Loucy (cell line): ENCODE measurements around the gene MAP7.
"Not testable (repeated sequence)": the region's sequence is repeated elsewhere in the genome, so short reads cannot be mapped to it uniquely, and the experiment has no call there.

Source experiments
- H2AFZ ChIP-seq: fragments of 200-600 bp; sonication (generic); 2 replicates; pipeline ENCODE4 v1.6.0; 2016; ENCODE audit warnings: antibody characterized with exemption, mild to moderate bottlenecking, low read length, moderate library complexity
- H3F3A ChIP-seq: fragments of 200-600 bp; 2 replicates; pipeline ENCODE4 v1.6.0; 2016; ENCODE audit warnings: antibody characterized with exemption, low read depth, mild to moderate bottlenecking
- H3K27me3 ChIP-seq: fragments of 200-600 bp; sonication (generic); 2 replicates; pipeline ENCODE4 v1.6.1; 2014; ENCODE audit warnings: low read length, mild to moderate bottlenecking; ENCODE audit not compliant: insufficient read depth, poor library complexity, severe bottlenecking
- H3K36me3 ChIP-seq: fragments of 200-600 bp; sonication (generic); 2 replicates; pipeline ENCODE4 v1.6.1; 2016; ENCODE audit warnings: low read length; ENCODE audit not compliant: insufficient read depth
- H3K4me1 ChIP-seq: fragments of 200-600 bp; sonication (generic); 2 replicates; pipeline ENCODE4 v1.5.1; 2014; ENCODE audit warnings: low read length, mild to moderate bottlenecking; ENCODE audit not compliant: insufficient read depth, poor library complexity, severe bottlenecking
- H3K4me2 ChIP-seq: fragments of 200-600 bp; sonication (generic); 2 replicates; pipeline ENCODE4 v1.6.0; 2014; ENCODE audit warnings: antibody characterized with exemption, low read length, low read depth, mild to moderate bottlenecking; ENCODE audit not compliant: poor library complexity, severe bottlenecking
- H3K4me3 ChIP-seq: fragments of 200-600 bp; sonication (generic); 2 replicates; pipeline ENCODE4 v1.5.1; 2014; ENCODE audit warnings: low read length, mild to moderate bottlenecking, mixed read lengths; ENCODE audit not compliant: poor library complexity, severe bottlenecking
- H3K79me2 ChIP-seq: fragments of 200-600 bp; sonication (generic); 2 replicates; pipeline ENCODE4 v1.6.1; 2014; ENCODE audit warnings: low read length; ENCODE audit not compliant: insufficient read depth
- H3K9ac ChIP-seq: fragments of 200-600 bp; sonication (generic); 2 replicates; pipeline ENCODE4 v1.6.0; 2014; ENCODE audit warnings: mild to moderate bottlenecking, low read depth, low read length, moderate library complexity; ENCODE audit not compliant: poor library complexity, severe bottlenecking
- H3K9me2 ChIP-seq: fragments of 200-600 bp; sonication (generic); replicated peaks from 2 replicates; pipeline ENCODE4 v1.6.1; 2016; ENCODE audit warnings: low read depth, low read length, mixed read lengths
- H3K9me3 ChIP-seq: fragments of 200-600 bp; sonication (generic); 2 replicates; pipeline ENCODE4 v1.6.1; 2014; ENCODE audit warnings: mild to moderate bottlenecking, antibody characterized with exemption, low read length, low read depth; ENCODE audit not compliant: insufficient read depth
- H4K20me1 ChIP-seq: fragments of 200-600 bp; sonication (generic); 2 replicates; pipeline ENCODE4 v1.6.0; 2014; ENCODE audit warnings: antibody characterized with exemption, low read length, mild to moderate bottlenecking; ENCODE audit not compliant: insufficient read depth, poor library complexity, severe bottlenecking
- EZH2phosphoT487 ChIP-seq: fragments of 200-600 bp; IDR thresholded peaks from 2 replicates; pipeline ENCODE4 v1.6.1; 2018; ENCODE audit warnings: antibody characterized with exemption, mild to moderate bottlenecking, moderate library complexity, borderline replicate concordance
- TF ChIP-seq, protein P1 (sequence below): fragments of 200-600 bp; sonication (generic); conservative IDR thresholded peaks from 2 replicates; pipeline ENCODE4 v1.5.1; 2014; ENCODE audit warnings: mild to moderate bottlenecking, antibody characterized with exemption, low read length

Gene MAP7

DNA sequence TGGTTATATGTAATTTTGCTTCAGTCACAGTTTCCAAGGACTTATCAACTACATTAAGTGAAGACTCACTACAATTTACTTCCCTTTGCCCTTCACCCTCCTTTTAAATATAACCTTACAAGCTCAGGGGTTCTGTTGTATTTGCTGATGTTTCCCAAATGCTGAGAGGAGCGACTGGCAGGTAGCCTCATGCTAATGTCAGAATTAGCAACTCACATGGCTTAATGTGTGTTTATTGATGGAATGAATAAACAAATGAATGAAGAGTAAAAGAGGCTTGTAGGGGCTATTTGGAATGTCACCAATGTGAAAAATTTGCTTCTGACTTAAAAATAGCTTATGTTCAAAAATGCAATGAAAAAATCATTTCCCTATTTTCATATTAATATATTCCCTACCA lies 41.4 kb upstream of the MAP7 start:
- Histone ChIP-seq H3K4me3 (no peak overlapping the region), H3K4me2 (no peak overlapping the region), H3K9me2 (no peaks in the 10 kb centered on the region), H3K9ac (no peak overlapping the region), H3K36me3 (no peaks in the 10 kb centered on the region), H3K27me3 (peaks cover 10% of the 10 kb centered on the region), H3K4me1 (peaks cover 12% of the 10 kb centered on the region), H3F3A (no peaks in the 10 kb centered on the region), H3K79me2 (no peaks in the 10 kb centered on the region), H4K20me1 (no peaks in the 10 kb centered on the region), H2AFZ (no peak overlapping the region), H3K9me3 (no peaks in the 10 kb centered on the region)
- TF ChIP-seq, protein P1, sequence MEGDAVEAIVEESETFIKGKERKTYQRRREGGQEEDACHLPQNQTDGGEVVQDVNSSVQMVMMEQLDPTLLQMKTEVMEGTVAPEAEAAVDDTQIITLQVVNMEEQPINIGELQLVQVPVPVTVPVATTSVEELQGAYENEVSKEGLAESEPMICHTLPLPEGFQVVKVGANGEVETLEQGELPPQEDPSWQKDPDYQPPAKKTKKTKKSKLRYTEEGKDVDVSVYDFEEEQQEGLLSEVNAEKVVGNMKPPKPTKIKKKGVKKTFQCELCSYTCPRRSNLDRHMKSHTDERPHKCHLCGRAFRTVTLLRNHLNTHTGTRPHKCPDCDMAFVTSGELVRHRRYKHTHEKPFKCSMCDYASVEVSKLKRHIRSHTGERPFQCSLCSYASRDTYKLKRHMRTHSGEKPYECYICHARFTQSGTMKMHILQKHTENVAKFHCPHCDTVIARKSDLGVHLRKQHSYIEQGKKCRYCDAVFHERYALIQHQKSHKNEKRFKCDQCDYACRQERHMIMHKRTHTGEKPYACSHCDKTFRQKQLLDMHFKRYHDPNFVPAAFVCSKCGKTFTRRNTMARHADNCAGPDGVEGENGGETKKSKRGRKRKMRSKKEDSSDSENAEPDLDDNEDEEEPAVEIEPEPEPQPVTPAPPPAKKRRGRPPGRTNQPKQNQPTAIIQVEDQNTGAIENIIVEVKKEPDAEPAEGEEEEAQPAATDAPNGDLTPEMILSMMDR: no peak
- TF ChIP-seq EZH2phosphoT487: no peak

DNA sequence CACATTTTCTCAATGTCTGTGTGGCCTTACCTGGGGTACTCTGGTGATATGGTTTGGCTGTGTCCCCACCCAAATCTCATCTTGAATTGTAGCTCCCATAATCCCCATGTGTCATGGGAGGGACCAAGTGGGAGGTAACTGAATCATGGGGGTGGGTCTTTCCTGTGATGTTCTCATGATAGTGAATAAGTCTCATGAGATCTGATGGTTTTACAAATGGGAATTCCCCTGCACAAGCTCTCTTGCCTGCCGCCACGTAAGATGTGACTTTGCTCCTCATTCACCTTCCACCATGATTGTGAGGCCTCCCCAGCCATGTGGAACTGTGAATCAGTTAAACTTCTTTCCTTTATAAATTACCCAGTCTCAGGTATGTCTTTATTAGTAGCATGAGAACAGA lies 40.6 kb upstream of the MAP7 start:
- H3K4me2 ChIP-seq, H3F3A ChIP-seq, H3K9me2 ChIP-seq, H2AFZ ChIP-seq, H4K20me1 ChIP-seq, H3K36me3 ChIP-seq, H3K9me3 ChIP-seq, H3K9ac ChIP-seq, H3K27me3 ChIP-seq, H3K4me3 ChIP-seq, H3K79me2 ChIP-seq: not testable (repeated sequence)
- peaks cover 12% of the 10 kb centered on the region for H3K4me1 ChIP-seq

DNA sequence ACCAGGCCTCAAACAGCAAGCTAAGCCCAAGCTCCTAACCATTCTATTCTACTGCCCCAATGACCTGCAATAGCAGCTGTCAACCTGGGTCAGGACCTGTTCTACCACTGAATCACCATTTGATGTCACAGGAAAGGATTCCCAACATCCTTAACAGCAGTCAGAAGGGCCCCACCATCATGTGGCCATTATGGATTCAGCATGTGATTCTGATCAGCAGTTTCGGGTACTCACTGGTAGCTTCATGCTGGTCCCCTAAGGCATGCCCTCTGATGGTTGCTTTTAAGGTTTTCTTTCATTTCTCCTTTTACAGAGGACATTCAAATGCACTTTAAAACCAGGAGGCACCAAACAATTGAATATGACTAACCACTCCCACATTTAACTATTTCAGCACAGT lies 37.3 kb upstream of the MAP7 start:
- H2AFZ ChIP-seq: no peak overlapping the region
- no peaks in the 10 kb centered on the region for H3K27me3 ChIP-seq
- no peaks in the 10 kb centered on the region for H3K9me3 ChIP-seq
- H3K79me2 ChIP-seq: no peaks in the 10 kb centered on the region
- no peaks in the 10 kb centered on the region for H3K4me1 ChIP-seq
- no peaks in the 10 kb centered on the region for H4K20me1 ChIP-seq
- TF ChIP-seq, protein P1: no peak
- no peak for TF ChIP-seq EZH2phosphoT487
- H3K9me2 ChIP-seq: no peaks in the 10 kb centered on the region
- no peaks in the 10 kb centered on the region for H3K36me3 ChIP-seq
- H3K9ac ChIP-seq: no peak overlapping the region
- no peak overlapping the region for H3K4me2 ChIP-seq
- H3K4me3 ChIP-seq: no peak overlapping the region
- H3F3A ChIP-seq: no peaks in the 10 kb centered on the region

DNA sequence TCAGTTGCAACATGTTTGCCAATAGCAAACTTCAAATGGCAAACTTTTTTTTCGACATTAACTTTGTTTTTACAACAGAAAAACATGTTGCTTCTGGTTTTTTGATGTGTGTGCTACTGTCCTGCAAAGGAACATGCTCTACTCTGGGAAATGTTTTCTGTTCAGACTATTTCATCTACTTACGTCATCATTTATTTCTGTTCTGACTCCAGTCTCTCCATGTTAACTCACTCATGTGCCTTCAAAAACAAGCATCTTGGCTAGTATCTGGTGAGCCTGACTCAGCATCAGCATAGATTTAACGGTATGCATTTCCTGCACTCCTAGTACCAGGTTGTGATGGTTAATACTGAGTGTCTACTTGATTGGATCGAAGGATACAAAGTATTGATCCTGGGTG lies 36.1 kb upstream of the MAP7 start:
- no peaks in the 10 kb centered on the region for H3K9me2 ChIP-seq
- H3F3A ChIP-seq: no peaks in the 10 kb centered on the region
- H3K4me2 ChIP-seq: no peak overlapping the region
- H3K79me2 ChIP-seq: no peaks in the 10 kb centered on the region
- no peak overlapping the region for H3K4me3 ChIP-seq
- TF ChIP-seq, protein P1: no peak
- no peak for TF ChIP-seq EZH2phosphoT487
- H4K20me1 ChIP-seq: no peaks in the 10 kb centered on the region
- no peaks in the 10 kb centered on the region for H3K36me3 ChIP-seq
- H3K4me1 ChIP-seq: no peaks in the 10 kb centered on the region
- H3K9me3 ChIP-seq: no peaks in the 10 kb centered on the region
- H3K9ac ChIP-seq: no peak overlapping the region
- H2AFZ ChIP-seq: no peak overlapping the region
- H3K27me3 ChIP-seq: peaks cover 3% of the 10 kb centered on the region

DNA sequence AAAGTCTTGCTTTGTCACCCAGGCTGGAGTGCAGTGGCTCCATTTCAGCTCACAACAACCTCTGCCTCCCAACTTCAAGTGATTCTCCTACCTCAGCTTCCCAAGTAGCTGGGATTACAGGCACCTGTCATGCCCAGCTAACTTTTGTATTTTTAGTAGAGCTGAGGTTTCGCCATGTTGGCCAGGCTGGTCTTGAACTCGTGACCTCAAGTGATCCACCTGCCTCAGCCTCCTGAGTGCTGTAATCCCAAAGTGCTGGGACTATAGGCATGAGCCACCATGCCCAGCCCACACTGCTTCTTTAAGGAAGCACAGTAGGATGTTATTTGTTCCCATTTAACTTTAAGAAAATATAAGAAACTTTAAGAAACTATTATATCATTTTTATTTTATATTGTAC lies 35.3 kb upstream of the MAP7 start:
- H3K79me2 ChIP-seq, H3K9ac ChIP-seq, H3K9me3 ChIP-seq, H2AFZ ChIP-seq, H3K36me3 ChIP-seq, H3K4me1 ChIP-seq, H4K20me1 ChIP-seq, H3K4me2 ChIP-seq, H3K4me3 ChIP-seq, H3F3A ChIP-seq, H3K9me2 ChIP-seq: not testable (repeated sequence)
- peaks cover 10% of the 10 kb centered on the region for H3K27me3 ChIP-seq

DNA sequence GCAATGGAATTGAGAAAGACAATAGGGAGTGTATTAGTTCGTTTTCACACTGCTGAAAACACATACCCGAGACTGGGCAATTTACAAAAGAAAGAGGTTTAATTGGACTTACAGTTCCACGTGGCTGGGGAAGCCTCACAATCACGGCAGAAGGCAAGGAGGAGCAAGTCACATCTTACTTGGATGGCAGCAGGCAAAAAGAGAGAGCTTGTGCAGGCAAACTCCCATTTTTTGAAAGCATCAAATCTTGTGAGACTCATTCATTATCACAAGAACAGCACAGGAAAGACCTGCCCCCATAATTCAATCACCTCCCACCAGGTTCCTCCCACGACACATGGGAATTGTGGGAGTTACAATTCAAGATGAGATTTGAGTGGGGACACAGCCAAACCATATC lies 34.1 kb upstream of the MAP7 start:
- not testable (repeated sequence) for H4K20me1 ChIP-seq, H3K36me3 ChIP-seq, H3K79me2 ChIP-seq, H3K9me2 ChIP-seq, H3F3A ChIP-seq, H2AFZ ChIP-seq, H3K4me1 ChIP-seq, H3K9me3 ChIP-seq, H3K4me2 ChIP-seq, H3K4me3 ChIP-seq, H3K9ac ChIP-seq
- H3K27me3 ChIP-seq: peaks cover 22% of the 10 kb centered on the region
